Stomach (tissue), 4 donors: ENCODE data around the gene TBC1D10B.

Experiments used
- CTCF ChIP-seq, 7 experiments: fragments of 450-650 bp in 4 of 7; fragments of 200-600 bp in 3 of 7; sonication (generic) in 3 of 7; IDR thresholded peaks; one replicate each; pipeline ENCODE4 v1.5.1; 2016 to 2019; ENCODE audit warnings: antibody characterized with exemption in 7 of 7, control low read depth in 2 of 7, mild to moderate bottlenecking in 1 of 7
- POLR2AphosphoS5 ChIP-seq, 3 donors: sonication (generic); formaldehyde crosslinking; IDR thresholded peaks; one replicate each; pipeline ENCODE4 v1.6.1; 2016; ENCODE audit warnings: antibody characterized with exemption in 3 of 3

GRCh38 chr16:30401768-30402425 lies 31.6 kb upstream of the TBC1D10B start:
- no peak for TF ChIP-seq POLR2AphosphoS5 (IDR thresholded peaks at IDR 0.05)
- no peak for TF ChIP-seq CTCF (IDR thresholded peaks at IDR 0.05)
